HFF-Myc (cell line): ENCODE measurements around the gene ERCC1.

Experiments
- DNase-seq: peaks from one replicate; pipeline ENCODE4 v3.0.0-alpha.2; 2011; ENCODE audit warnings: low read depth; ENCODE audit errors: extremely low read depth
- H3K4me3 ChIP-seq: replicated peaks from 2 replicates; pipeline ENCODE4 v1.5.1; 2011; ENCODE audit warnings: low read depth, mild to moderate bottlenecking, control low read depth, low read length
- TF ChIP-seq, protein P1 (sequence below): IDR thresholded peaks from 2 replicates; pipeline ENCODE4 v1.5.1; 2012; ENCODE audit warnings: mild to moderate bottlenecking, low read depth, low read length, control low read depth; ENCODE audit errors: missing control alignments

The ERCC1 gene

GRCh38 chr19:45464852-45465441 is 41.2 kb upstream of the ERCC1 start:
- DNase-seq: no peak
- H3K4me3 ChIP-seq: no peak overlapping the region
- TF ChIP-seq, protein P1, sequence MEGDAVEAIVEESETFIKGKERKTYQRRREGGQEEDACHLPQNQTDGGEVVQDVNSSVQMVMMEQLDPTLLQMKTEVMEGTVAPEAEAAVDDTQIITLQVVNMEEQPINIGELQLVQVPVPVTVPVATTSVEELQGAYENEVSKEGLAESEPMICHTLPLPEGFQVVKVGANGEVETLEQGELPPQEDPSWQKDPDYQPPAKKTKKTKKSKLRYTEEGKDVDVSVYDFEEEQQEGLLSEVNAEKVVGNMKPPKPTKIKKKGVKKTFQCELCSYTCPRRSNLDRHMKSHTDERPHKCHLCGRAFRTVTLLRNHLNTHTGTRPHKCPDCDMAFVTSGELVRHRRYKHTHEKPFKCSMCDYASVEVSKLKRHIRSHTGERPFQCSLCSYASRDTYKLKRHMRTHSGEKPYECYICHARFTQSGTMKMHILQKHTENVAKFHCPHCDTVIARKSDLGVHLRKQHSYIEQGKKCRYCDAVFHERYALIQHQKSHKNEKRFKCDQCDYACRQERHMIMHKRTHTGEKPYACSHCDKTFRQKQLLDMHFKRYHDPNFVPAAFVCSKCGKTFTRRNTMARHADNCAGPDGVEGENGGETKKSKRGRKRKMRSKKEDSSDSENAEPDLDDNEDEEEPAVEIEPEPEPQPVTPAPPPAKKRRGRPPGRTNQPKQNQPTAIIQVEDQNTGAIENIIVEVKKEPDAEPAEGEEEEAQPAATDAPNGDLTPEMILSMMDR: no peak

DNA sequence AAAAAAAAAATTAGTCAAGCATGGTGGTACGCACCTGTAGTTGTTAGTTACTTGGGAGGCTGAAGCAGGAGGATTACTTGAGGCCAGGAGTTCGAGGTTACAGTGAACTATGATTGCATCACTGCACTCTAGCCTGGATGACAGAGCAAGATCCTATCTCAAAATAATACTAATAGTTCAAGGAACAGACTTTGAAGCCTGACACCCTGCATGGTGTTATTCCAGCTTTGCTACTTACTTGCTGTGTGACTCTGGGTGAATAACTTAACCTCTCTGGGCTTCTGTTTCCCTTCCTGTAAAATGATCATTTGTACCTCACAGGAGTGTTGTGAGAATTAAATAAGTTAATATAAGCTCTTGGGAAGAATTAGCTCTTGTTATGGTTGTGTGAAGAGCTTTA is 40.6 kb upstream of the ERCC1 start:
- DNase-seq: no peak
- no peak overlapping the region for H3K4me3 ChIP-seq
- TF ChIP-seq, protein P1: no peak

DNA sequence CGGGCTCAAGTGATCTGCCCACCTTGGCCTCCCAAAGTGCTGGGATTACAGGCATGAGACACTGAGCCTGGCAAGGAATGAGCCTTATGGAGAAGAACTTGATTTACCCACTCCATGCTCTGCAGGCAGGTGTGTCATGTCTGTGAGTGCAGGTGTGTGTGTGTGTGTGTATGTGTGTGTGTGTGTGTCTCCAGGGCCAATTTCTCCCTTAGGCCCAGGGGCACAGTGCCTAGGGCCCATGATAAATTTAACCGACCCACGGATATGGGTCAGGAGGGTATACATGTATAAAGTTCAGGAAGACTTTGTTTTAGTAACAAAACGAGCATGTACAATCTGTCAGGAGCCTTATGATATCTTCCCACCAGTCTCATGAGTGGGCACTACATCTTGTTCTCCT is 39.5 kb upstream of the ERCC1 start:
- TF ChIP-seq, protein P1: no peak
- no peak overlapping the region for H3K4me3 ChIP-seq
- DNase-seq: no peak

- DNase-seq: no peak
- TF ChIP-seq, protein P1: no peak
- no peak overlapping the region for H3K4me3 ChIP-seq
These were observed 38.5 kb upstream of the ERCC1 start for GRCh38 chr19:45462174-45462573.

- DNase-seq: no peak
- TF ChIP-seq, protein P1: no peak
- H3K4me3 ChIP-seq: no peak overlapping the region
These were observed 37.2 kb upstream of the ERCC1 start for GRCh38 chr19:45460807-45461347.

- TF ChIP-seq, protein P1: no peak
These were observed 34.1 kb upstream of the ERCC1 start for GRCh38 chr19:45457776-45458175.

GRCh38 chr19:45456500-45456815 is 32.7 kb upstream of the ERCC1 start:
- TF ChIP-seq, protein P1: no peak
- no peak for DNase-seq
- no peak overlapping the region for H3K4me3 ChIP-seq

More at GRCh38 chr19:45457776-45458175, 34.1 kb upstream of the ERCC1 start:
- no peak overlapping the region for H3K4me3 ChIP-seq
- no peak for DNase-seq
